Sigmoid colon (tissue), 7 donors: ENCODE data around the gene CCNE1. TPM values are rescaled to one million over a fixed set of nuclear protein-coding genes. Genes with fewer than 3 reads are reported as not detected.

Source experiments
- DNase-seq: peaks from one replicate; pipeline ENCODE4 v3.0.0-alpha.2; 2019
- H3K27ac ChIP-seq, 4 donors: fragments of 200-600 bp; sonication (generic); one replicate each; pipeline ENCODE4 v1.5.1; 2016 to 2019; ENCODE audit warnings: mild to moderate bottlenecking in 1 of 4
- H3K27me3 ChIP-seq, 3 donors: fragments of 200-600 bp; sonication (generic); one replicate each; pipeline ENCODE4 v1.5.1; 2019; ENCODE audit warnings: mild to moderate bottlenecking in 1 of 3
- H3K36me3 ChIP-seq, 4 donors: fragments of 200-600 bp; sonication (generic); one replicate each; pipeline ENCODE4 v1.5.1; 2016 to 2019
- H3K4me1 ChIP-seq, 4 donors: fragments of 200-600 bp; sonication (generic); one replicate each; pipeline ENCODE4 v1.5.1; 2017 to 2019
- H3K4me3 ChIP-seq, 4 donors: fragments of 200-600 bp; sonication (generic); one replicate each; pipeline ENCODE4 v1.5.1; 2017 to 2019; ENCODE audit warnings: mild to moderate bottlenecking in 2 of 4, moderate library complexity in 1 of 4
- H3K9me3 ChIP-seq, 4 donors: fragments of 200-600 bp in 3 of 4; sonication (generic) in 3 of 4; one replicate each; pipeline versions ENCODE4 v1.5.1 to v1.6.1; 2013 to 2019
- CTCF ChIP-seq, 4 experiments: fragments of 450-650 bp in 3 of 4; fragments of 200-600 bp in 1 of 4; IDR thresholded peaks; one replicate each; pipeline ENCODE4 v1.5.1; 2016 to 2019; ENCODE audit warnings: antibody characterized with exemption in 4 of 4, mild to moderate bottlenecking in 3 of 4, moderate library complexity in 2 of 4
- EP300 ChIP-seq, 4 donors: sonication (generic); formaldehyde crosslinking; IDR thresholded peaks; one replicate each; pipeline ENCODE4 v1.6.1; 2017; ENCODE audit warnings: antibody characterized with exemption in 4 of 4
- POLR2A ChIP-seq, 2 donors: fragments of 450-650 bp; IDR thresholded peaks; one replicate each; pipeline ENCODE4 v1.6.1; 2016; ENCODE audit warnings: antibody characterized with exemption in 2 of 2, mild to moderate bottlenecking in 2 of 2, moderate library complexity in 2 of 2
- POLR2AphosphoS5 ChIP-seq, 4 donors: sonication (generic); formaldehyde crosslinking; IDR thresholded peaks; one replicate each; pipeline ENCODE4 v1.6.1; 2017; ENCODE audit warnings: antibody characterized with exemption in 4 of 4
- WGBS, 2 donors: extraction: QIAGEN DNeasy Blood & Tissue Kit; methylation state at CpG; one replicate each; pipeline ENCODE4 v1.1.7; 2013; 5-methylcytosine and 5-hydroxymethylcytosine counted together
- intact Hi-C: fragments of 100-400 bp; cut with DNase I; formaldehyde crosslinking; loops from one replicate; pipeline ENCODE4 v1.15.1; 2023
- polyA plus RNA-seq, 3 donors: library from polyadenylated mRNA; stranded (reverse); fragments of 200-250 nt; gene quantifications; one replicate each; pipeline ENCODE4 v1.2.3, GENCODE V29; 2013
- total RNA-seq, 4 donors: library from RNA; depleted of rRNA; stranded (reverse); fragments of >200 nt; gene quantifications; one replicate each; pipeline ENCODE4 v1.1.0, GENCODE V29; 2016
- donor health status: healthy with polysubstance abuse.
- donor health status: Bipolar disorder and iron deficiency.
- donor health status: healthy.

The CCNE1 gene
- total and polyA plus RNA-seq, 7 donors: 2.3 to 13.8 (median 4.4) TPM

- H3K4me3 ChIP-seq: no peak overlapping the region
- no peaks in the 10 kb centered on the region for H3K36me3 ChIP-seq
- H3K9me3 ChIP-seq: no peaks in the 10 kb centered on the region
- WGBS, 2 donors: 87 to 90% methylated on average over 6 of the region's 6 CpGs
- TF ChIP-seq POLR2AphosphoS5 (IDR thresholded peaks at IDR 0.05) (no peak), CTCF (IDR thresholded peaks at IDR 0.05) (no peak), POLR2A (IDR thresholded peaks at IDR 0.05) (no peak), EP300 (IDR thresholded peaks at IDR 0.05) (no peak)
- no peaks in the 10 kb centered on the region for H3K4me1 ChIP-seq
- no peak overlapping the region for H3K27ac ChIP-seq
- intact Hi-C loops: no loop called here
- DNase-seq: no peak
- no peaks in the 10 kb centered on the region for H3K27me3 ChIP-seq
Measured at GRCh38 chr19:29772696-29773095, 39.1 kb upstream of the CCNE1 start.

- Histone ChIP-seq H3K36me3 (no peaks in the 10 kb centered on the region), H3K27ac (no peak overlapping the region), H3K4me1 (no peaks in the 10 kb centered on the region), H3K27me3 (no peaks in the 10 kb centered on the region), H3K4me3 (no peak overlapping the region), H3K9me3 (no peaks in the 10 kb centered on the region)
- TF ChIP-seq CTCF (IDR thresholded peaks at IDR 0.05): no peak
- TF ChIP-seq EP300 (IDR thresholded peaks at IDR 0.05): no peak
- no peak for TF ChIP-seq POLR2A (IDR thresholded peaks at IDR 0.05)
- TF ChIP-seq POLR2AphosphoS5 (IDR thresholded peaks at IDR 0.05): no peak
- WGBS, 2 donors: 88 to 93% methylated on average over 8 of the region's 8 CpGs
- intact Hi-C loops: no loop called here
- no peak for DNase-seq
Measured at GRCh38 chr19:29773141-29773540, 38.6 kb upstream of the CCNE1 start.

- 87 to 93% methylated on average over 6 of the region's 6 CpGs for WGBS, 2 donors
- TF ChIP-seq CTCF (IDR thresholded peaks at IDR 0.05) (no peak), POLR2AphosphoS5 (IDR thresholded peaks at IDR 0.05) (no peak), EP300 (IDR thresholded peaks at IDR 0.05) (no peak), POLR2A (IDR thresholded peaks at IDR 0.05) (no peak)
- H3K27me3 ChIP-seq: no peaks in the 10 kb centered on the region
- DNase-seq: no peak
- H3K9me3 ChIP-seq: no peaks in the 10 kb centered on the region
- H3K27ac ChIP-seq: no peak overlapping the region
- no peaks in the 10 kb centered on the region for H3K36me3 ChIP-seq
- H3K4me3 ChIP-seq: no peak overlapping the region
- intact Hi-C loops: no loop called here
- H3K4me1 ChIP-seq: no peaks in the 10 kb centered on the region
Measured at GRCh38 chr19:29774126-29774525, 37.7 kb upstream of the CCNE1 start.

GRCh38 chr19:29777781-29778309 lies 33.9 kb upstream of the CCNE1 start:
- Histone ChIP-seq H3K4me1 (no peaks in the 10 kb centered on the region), H3K9me3 (no peaks in the 10 kb centered on the region), H3K36me3 (no peaks in the 10 kb centered on the region), H3K4me3 (no peak overlapping the region), H3K27ac (no peak overlapping the region), H3K27me3 (no peaks in the 10 kb centered on the region)
- no peak for DNase-seq
- WGBS, 2 donors: 82 to 83% methylated on average over 6 of the region's 6 CpGs
- intact Hi-C loops: no loop called here
- TF ChIP-seq EP300 (IDR thresholded peaks at IDR 0.05) (no peak), CTCF (IDR thresholded peaks at IDR 0.05) (no peak), POLR2AphosphoS5 (IDR thresholded peaks at IDR 0.05) (no peak), POLR2A (IDR thresholded peaks at IDR 0.05) (no peak)

- no peak overlapping the region for H3K4me3 ChIP-seq
- WGBS, 2 donors: 40 to 51% methylated on average over 9 of the region's 9 CpGs
- no peaks in the 10 kb centered on the region for H3K27me3 ChIP-seq
- H3K27ac ChIP-seq: no peak overlapping the region
- TF ChIP-seq POLR2A (IDR thresholded peaks at IDR 0.05): no peak
- TF ChIP-seq CTCF (IDR thresholded peaks at IDR 0.05): no peak
- no peak for TF ChIP-seq EP300 (IDR thresholded peaks at IDR 0.05)
- TF ChIP-seq POLR2AphosphoS5 (IDR thresholded peaks at IDR 0.05): no peak
- intact Hi-C loops: no loop called here
- H3K4me1 ChIP-seq: no peaks in the 10 kb centered on the region
- no peaks in the 10 kb centered on the region for H3K9me3 ChIP-seq
- no peak for DNase-seq
- H3K36me3 ChIP-seq: no peaks in the 10 kb centered on the region
Measured at GRCh38 chr19:29779921-29780320, 31.9 kb upstream of the CCNE1 start.
